Measurements from ENCODE around the gene SLC9A2.

GRCh38 chr2:102657770-102658169 is 38.4 kb downstream of the SLC9A2 start:
- TF ChIP-seq CTCF (IDR thresholded peaks at IDR 0.05) (no peak), POLR2A (IDR thresholded peaks at IDR 0.05) (no peak), POLR2AphosphoS5 (IDR thresholded peaks at IDR 0.05) (no peak)
